ENCODE results near the gene HGD. TPM values are rescaled to one million over a fixed set of nuclear protein-coding genes. Genes with fewer than 3 reads are reported as not detected.
"Not testable (repeated sequence)": the region's sequence is repeated elsewhere in the genome, so short reads cannot be mapped to it uniquely, and the experiment has no call there.

HGD gene, protein sequence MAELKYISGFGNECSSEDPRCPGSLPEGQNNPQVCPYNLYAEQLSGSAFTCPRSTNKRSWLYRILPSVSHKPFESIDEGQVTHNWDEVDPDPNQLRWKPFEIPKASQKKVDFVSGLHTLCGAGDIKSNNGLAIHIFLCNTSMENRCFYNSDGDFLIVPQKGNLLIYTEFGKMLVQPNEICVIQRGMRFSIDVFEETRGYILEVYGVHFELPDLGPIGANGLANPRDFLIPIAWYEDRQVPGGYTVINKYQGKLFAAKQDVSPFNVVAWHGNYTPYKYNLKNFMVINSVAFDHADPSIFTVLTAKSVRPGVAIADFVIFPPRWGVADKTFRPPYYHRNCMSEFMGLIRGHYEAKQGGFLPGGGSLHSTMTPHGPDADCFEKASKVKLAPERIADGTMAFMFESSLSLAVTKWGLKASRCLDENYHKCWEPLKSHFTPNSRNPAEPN
- total RNA-seq: 11.9 and 27.8 TPM in 2 replicates
- long read RNA-seq, transcript HGD-201 (14 exons, 2,005 nt): major isoform, 45 of 70 reads
- long read RNA-seq, transcript HGD-206 (3 exons, 656 nt): minor isoform, 5 of 70 reads
- long read RNA-seq, partial matches to known transcripts: 6 of 70 reads
- long read RNA-seq, other reads (novel, unspliced or antisense): 14 of 70 reads

DNA sequence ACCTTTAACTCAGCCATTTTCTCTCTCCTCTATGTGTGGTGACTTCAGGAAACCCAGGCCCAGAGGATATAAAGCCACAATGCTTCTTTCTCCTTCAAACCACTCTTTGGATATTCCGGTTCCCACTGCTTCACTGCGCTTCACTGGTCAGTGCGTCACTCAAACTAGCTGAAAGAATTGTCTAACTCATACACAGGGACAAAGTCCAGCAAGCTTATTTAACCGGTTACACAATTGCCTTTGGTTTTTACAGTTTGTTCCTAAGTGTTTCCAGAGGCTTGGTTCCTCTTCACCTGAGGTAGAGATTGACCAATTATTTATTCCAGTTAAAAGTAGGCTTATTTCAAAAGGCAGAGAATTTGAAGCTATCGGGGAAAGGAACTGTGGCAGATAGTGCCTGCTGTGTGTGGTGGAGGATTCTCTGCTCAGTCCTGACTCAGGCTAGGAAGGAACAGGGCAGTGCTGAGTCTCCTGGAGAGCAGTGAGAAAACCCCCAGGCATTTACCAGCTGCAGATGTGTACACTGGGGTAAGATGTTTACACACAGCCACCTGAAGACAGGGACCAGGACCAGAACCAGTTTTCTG is at the start of gene HGD:
Gene HGD, minus strand, starts transcription at position 145 of the 587 bp plus-strand sequence. Its CDS starts 128 bp downstream, at position 17.
- Mint-ChIP-seq H3K4me3 (ENCODE audit: low read depth) (peak within 1 kb of the TSS; percentile 51), H3K4me1 (ENCODE audit: low read depth) (peaks cover 69% of the 10 kb centered on the region), H3K27me3 (no peaks in the 10 kb centered on the region), H3K9me3 (ENCODE audit: low read depth) (peaks cover 11% of the 10 kb centered on the region), H3K27ac (peak within 1 kb of the TSS; percentile 91), H3K36me3 (ENCODE audit: insufficient read depth) (peaks cover 17% of the 10 kb centered on the region)
- DNase-seq (ENCODE audit: low spot score, unreplicated experiment): no peak
- TF ChIP-seq, protein P1, sequence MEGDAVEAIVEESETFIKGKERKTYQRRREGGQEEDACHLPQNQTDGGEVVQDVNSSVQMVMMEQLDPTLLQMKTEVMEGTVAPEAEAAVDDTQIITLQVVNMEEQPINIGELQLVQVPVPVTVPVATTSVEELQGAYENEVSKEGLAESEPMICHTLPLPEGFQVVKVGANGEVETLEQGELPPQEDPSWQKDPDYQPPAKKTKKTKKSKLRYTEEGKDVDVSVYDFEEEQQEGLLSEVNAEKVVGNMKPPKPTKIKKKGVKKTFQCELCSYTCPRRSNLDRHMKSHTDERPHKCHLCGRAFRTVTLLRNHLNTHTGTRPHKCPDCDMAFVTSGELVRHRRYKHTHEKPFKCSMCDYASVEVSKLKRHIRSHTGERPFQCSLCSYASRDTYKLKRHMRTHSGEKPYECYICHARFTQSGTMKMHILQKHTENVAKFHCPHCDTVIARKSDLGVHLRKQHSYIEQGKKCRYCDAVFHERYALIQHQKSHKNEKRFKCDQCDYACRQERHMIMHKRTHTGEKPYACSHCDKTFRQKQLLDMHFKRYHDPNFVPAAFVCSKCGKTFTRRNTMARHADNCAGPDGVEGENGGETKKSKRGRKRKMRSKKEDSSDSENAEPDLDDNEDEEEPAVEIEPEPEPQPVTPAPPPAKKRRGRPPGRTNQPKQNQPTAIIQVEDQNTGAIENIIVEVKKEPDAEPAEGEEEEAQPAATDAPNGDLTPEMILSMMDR (IDR thresholded peaks at IDR 0.05; ENCODE audit: unreplicated experiment): no peak

DNA sequence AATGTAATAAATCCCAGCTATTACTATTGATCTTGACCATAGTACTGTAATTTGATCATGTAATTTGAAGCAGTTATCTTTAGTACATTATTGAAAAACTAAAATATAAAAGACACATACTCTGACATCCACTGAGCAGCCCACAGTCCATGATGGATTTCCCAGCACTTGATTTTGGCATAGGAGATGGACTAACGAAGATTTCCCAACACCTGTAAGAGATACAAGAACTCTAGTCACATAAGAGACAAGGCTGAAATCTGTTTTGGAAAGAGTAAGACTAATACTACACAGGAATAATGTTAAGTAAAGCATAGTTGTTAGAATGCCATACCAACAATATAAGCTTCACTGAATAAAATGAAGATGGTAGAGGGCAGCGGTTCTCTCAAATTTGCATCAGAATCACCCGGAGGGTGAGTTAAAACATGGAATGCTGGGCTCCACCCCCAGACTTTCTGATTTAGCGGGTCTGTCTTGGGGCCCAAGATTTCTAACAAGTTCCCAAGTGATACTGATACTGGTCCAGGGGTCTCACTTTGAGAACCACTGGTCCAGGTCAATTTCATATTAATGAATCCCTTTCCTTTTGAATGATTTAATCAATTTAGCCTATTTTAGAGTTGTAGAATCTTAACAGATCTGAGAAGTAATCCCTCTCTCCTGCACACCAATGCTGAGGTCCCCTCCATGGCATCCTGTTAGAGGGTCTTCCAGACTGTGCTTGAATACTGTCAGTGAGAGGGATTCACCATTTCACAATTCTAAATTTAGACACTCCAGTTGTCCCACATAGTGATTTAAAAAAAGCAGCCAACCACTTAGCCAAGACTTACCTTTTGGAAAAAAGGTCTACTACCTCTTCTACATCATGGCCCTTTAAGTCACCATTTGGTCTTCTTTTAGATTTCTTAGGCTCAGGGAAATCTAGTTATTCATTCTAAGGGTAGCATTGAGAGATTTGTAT is 48.8 kb upstream of the HGD start:
- DNase-seq (ENCODE audit: low spot score, unreplicated experiment): no peak
- Mint-ChIP-seq H3K4me1 (ENCODE audit: low read depth) (no peaks in the 10 kb centered on the region), H3K36me3 (ENCODE audit: insufficient read depth) (peaks cover 22% of the 10 kb centered on the region), H3K27ac (no peak overlapping the region), H3K27me3 (no peaks in the 10 kb centered on the region), H3K9me3 (ENCODE audit: low read depth) (peaks cover 11% of the 10 kb centered on the region), H3K4me3 (ENCODE audit: low read depth) (no peak overlapping the region)
- TF ChIP-seq, protein P1 (IDR thresholded peaks at IDR 0.05; ENCODE audit: unreplicated experiment): no peak

DNA sequence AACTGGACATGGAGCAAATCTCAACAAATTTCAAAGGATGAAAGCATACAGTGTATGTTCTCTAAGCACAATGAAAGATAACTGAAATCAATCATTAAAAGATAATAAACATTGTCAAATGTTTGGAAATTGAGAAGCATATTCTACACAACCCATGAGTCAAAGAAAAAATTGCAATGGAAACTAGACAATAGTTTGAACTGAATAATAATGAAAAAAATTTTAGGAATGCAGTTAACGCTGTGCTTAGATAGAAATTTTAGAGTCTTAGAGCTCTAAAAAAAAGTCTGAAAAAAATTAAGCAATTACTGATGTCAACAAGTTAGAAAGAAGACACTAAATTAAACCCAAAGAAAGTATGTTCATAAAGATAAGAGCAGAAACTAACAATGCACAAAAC is 44.8 kb upstream of the HGD start:
- Mint-ChIP-seq H3K27me3 (no peaks in the 10 kb centered on the region), H3K27ac (no peak overlapping the region)
- TF ChIP-seq, protein P1 (IDR thresholded peaks at IDR 0.05; ENCODE audit: unreplicated experiment): no peak

DNA sequence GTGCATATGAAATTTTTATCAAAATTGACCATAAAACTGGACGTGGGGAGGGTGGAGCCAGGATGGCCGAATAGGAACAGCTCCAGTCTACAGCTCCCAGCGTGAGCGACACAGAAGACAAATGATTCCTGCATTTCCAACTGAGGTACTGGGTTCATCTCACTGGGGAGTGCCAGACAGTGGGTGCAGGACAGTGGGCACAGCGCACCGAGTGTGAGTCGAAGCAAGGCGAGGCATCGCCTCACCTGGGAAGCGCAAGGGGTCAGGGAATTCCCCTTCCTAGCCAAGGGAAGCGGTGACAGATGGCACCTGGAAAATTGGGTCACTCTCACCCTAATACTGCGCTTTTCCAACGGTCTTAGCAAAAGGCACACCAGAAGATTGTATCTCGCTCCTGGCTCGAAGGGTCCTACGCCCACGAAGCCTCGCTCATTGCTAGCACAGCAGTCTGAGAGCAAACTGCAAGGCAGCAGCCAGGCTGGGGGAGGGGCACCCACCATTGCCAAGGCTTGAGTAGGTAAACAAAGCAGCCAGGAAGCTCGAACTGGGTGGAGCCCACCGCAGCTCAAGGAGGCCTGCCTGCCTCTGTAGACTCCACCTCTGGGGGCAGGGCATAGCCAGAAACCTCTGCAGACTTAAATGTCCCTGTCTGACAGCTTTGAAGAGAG is 37.3 kb upstream of the HGD start:
- peak; percentile 34 for DNase-seq (ENCODE audit: low spot score, unreplicated experiment)
- not testable (repeated sequence) for H3K27me3 Mint-ChIP-seq; H3K4me1 Mint-ChIP-seq (ENCODE audit: low read depth); H3K9me3 Mint-ChIP-seq (ENCODE audit: low read depth)
- H3K27ac Mint-ChIP-seq: peak overlapping the region; percentile 86
- peaks cover 10% of the 10 kb centered on the region for H3K36me3 Mint-ChIP-seq (ENCODE audit: insufficient read depth)
- peak overlapping the region; percentile 70 for H3K4me3 Mint-ChIP-seq (ENCODE audit: low read depth)

More for the DNA sequence above, 44.8 kb upstream of the HGD start:
- Mint-ChIP-seq H3K4me3 (ENCODE audit: low read depth) (no peak overlapping the region), H3K36me3 (ENCODE audit: insufficient read depth) (peaks cover 19% of the 10 kb centered on the region), H3K4me1 (ENCODE audit: low read depth) (no peaks in the 10 kb centered on the region), H3K9me3 (ENCODE audit: low read depth) (peaks cover 3% of the 10 kb centered on the region)
- DNase-seq (ENCODE audit: low spot score, unreplicated experiment): no peak

DNA sequence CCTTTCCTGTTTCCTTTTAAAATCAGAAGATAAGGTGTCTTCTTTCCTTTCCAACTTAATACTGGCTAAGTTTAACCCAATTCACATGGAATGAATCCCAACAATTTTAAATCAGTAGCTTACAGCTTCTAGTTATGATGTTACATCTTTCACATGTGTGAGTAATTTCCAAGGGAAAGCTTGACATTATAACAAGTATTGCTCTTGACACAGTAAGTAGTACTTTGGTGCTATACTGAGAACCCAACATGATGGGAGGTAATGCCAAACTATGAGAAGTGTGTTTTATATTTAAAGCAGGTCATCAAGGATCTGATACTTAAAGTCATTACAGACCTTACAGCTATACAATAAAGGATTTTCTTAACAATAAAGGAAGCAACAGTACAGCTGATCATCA is 31.2 kb upstream of the HGD start:
- no peaks in the 10 kb centered on the region for H3K9me3 Mint-ChIP-seq (ENCODE audit: low read depth)
- H3K4me3 Mint-ChIP-seq (ENCODE audit: low read depth): no peak overlapping the region
- H3K36me3 Mint-ChIP-seq (ENCODE audit: insufficient read depth): peaks cover 2% of the 10 kb centered on the region
- H3K27me3 Mint-ChIP-seq: no peaks in the 10 kb centered on the region
- TF ChIP-seq, protein P1 (IDR thresholded peaks at IDR 0.05; ENCODE audit: unreplicated experiment): no peak
- DNase-seq (ENCODE audit: low spot score, unreplicated experiment): no peak
- no peak overlapping the region for H3K27ac Mint-ChIP-seq
- H3K4me1 Mint-ChIP-seq (ENCODE audit: low read depth): no peaks in the 10 kb centered on the region

Measured in progenitor cell of endocrine pancreas (in vitro differentiated cells).